ENCODE results near the gene CPLX3. TPM values are rescaled to one million over a fixed set of nuclear protein-coding genes. Genes with fewer than 3 reads are reported as not detected.

CPLX3 gene
- total RNA-seq, 2 donors from 2014 or later, result 0.20 TPM; not detected in 1

- Mint-ChIP-seq H3K4me3 (no peak overlapping the region), H3K27ac (peak overlapping the region; percentile 87), H3K4me1 (peaks cover 25% of the 10 kb centered on the region), H3K36me3 (ENCODE audit: low read depth) (peaks cover 1% of the 10 kb centered on the region), H3K27me3 (no peaks in the 10 kb centered on the region)
- no peaks in the 10 kb centered on the region for H3K9me3 ChIP-seq (ENCODE audit: control insufficient read depth, low read length, poor library complexity, severe bottlenecking)
- DNase-seq (no peak), ATAC-seq (no peak)
Observed at GRCh38 chr15:74858369-74858740, 31.9 kb downstream of the CPLX3 start.

GRCh38 chr15:74863239-74864056 is 37.0 kb downstream of the CPLX3 start:
- Mint-ChIP-seq H3K27me3 (no peaks in the 10 kb centered on the region), H3K36me3 (ENCODE audit: low read depth) (peaks cover 2% of the 10 kb centered on the region), H3K4me1 (peaks cover 43% of the 10 kb centered on the region), H3K27ac (peak overlapping the region; percentile 85), H3K4me3 (peak overlapping the region; percentile 82)
- no peaks in the 10 kb centered on the region for H3K9me3 ChIP-seq (ENCODE audit: control insufficient read depth, low read length, poor library complexity, severe bottlenecking)
- ATAC-seq, result peak; percentile 20
- no peak for DNase-seq

GRCh38 chr15:74864296-74864695 is 37.9 kb downstream of the CPLX3 start:
- DNase-seq (no peak), ATAC-seq (no peak)
- Mint-ChIP-seq H3K4me3 (peak overlapping the region; percentile 25), H3K36me3 (ENCODE audit: low read depth) (peaks cover 2% of the 10 kb centered on the region), H3K27ac (peak overlapping the region; percentile 85), H3K4me1 (peaks cover 40% of the 10 kb centered on the region), H3K27me3 (no peaks in the 10 kb centered on the region)
- no peaks in the 10 kb centered on the region for H3K9me3 ChIP-seq (ENCODE audit: control insufficient read depth, low read length, poor library complexity, severe bottlenecking)

GRCh38 chr15:74865316-74865715 is 38.9 kb downstream of the CPLX3 start:
- DNase-seq (no peak), ATAC-seq (no peak)
- Mint-ChIP-seq H3K4me3 (no peak overlapping the region), H3K4me1 (peaks cover 46% of the 10 kb centered on the region), H3K27me3 (no peaks in the 10 kb centered on the region), H3K36me3 (ENCODE audit: low read depth) (peaks cover 4% of the 10 kb centered on the region), H3K27ac (peak overlapping the region; percentile 85)
- H3K9me3 ChIP-seq (ENCODE audit: control insufficient read depth, low read length, poor library complexity, severe bottlenecking), result no peaks in the 10 kb centered on the region

- H3K4me3 Mint-ChIP-seq, result peak overlapping the region; percentile 58
- H3K9me3 ChIP-seq (ENCODE audit: control insufficient read depth, low read length, poor library complexity, severe bottlenecking), result no peaks in the 10 kb centered on the region
- H3K36me3 Mint-ChIP-seq (ENCODE audit: low read depth), result peaks cover 4% of the 10 kb centered on the region
- no peaks in the 10 kb centered on the region for H3K27me3 Mint-ChIP-seq
- peak overlapping the region; percentile 72 for H3K27ac Mint-ChIP-seq
- no peak for ATAC-seq
- peaks cover 50% of the 10 kb centered on the region for H3K4me1 Mint-ChIP-seq
- DNase-seq, result no peak
Observed at GRCh38 chr15:74866090-74866489, 39.7 kb downstream of the CPLX3 start.

GRCh38 chr15:74867466-74868038 is 41.1 kb downstream of the CPLX3 start:
- DNase-seq (no peak), ATAC-seq (no peak)
- Mint-ChIP-seq H3K27ac (peak overlapping the region; percentile 72), H3K4me1 (peaks cover 56% of the 10 kb centered on the region), H3K27me3 (no peaks in the 10 kb centered on the region), H3K4me3 (peak overlapping the region; percentile 67), H3K36me3 (ENCODE audit: low read depth) (peaks cover 4% of the 10 kb centered on the region)
- H3K9me3 ChIP-seq (ENCODE audit: control insufficient read depth, low read length, poor library complexity, severe bottlenecking), result no peaks in the 10 kb centered on the region

- Mint-ChIP-seq H3K27me3 (no peaks in the 10 kb centered on the region), H3K36me3 (ENCODE audit: low read depth) (peaks cover 4% of the 10 kb centered on the region), H3K27ac (peak overlapping the region; percentile 72), H3K4me3 (peak overlapping the region; percentile 62), H3K4me1 (peaks cover 61% of the 10 kb centered on the region)
- H3K9me3 ChIP-seq (ENCODE audit: control insufficient read depth, low read length, poor library complexity, severe bottlenecking), result no peaks in the 10 kb centered on the region
- no peak for ATAC-seq
- DNase-seq, result no peak
Observed at GRCh38 chr15:74868059-74868458, 41.6 kb downstream of the CPLX3 start.

GRCh38 chr15:74869372-74869725 is 42.9 kb downstream of the CPLX3 start:
- ATAC-seq, result no peak

GRCh38 chr15:74869726-74870407 is 43.4 kb downstream of the CPLX3 start:
- H3K36me3 Mint-ChIP-seq (ENCODE audit: low read depth), result peaks cover 4% of the 10 kb centered on the region
- no peaks in the 10 kb centered on the region for H3K27me3 Mint-ChIP-seq
- ATAC-seq, result no peak
- peaks cover 50% of the 10 kb centered on the region for H3K4me1 Mint-ChIP-seq
- no peak for DNase-seq
- H3K4me3 Mint-ChIP-seq, result peak overlapping the region; percentile 98
- no peaks in the 10 kb centered on the region for H3K9me3 ChIP-seq (ENCODE audit: control insufficient read depth, low read length, poor library complexity, severe bottlenecking)
- H3K27ac Mint-ChIP-seq, result peak overlapping the region; percentile 99

More at GRCh38 chr15:74869372-74869725, 42.9 kb downstream of the CPLX3 start:
- H3K27ac Mint-ChIP-seq, result peak overlapping the region; percentile 99
- H3K9me3 ChIP-seq (ENCODE audit: control insufficient read depth, low read length, poor library complexity, severe bottlenecking), result no peaks in the 10 kb centered on the region
- no peaks in the 10 kb centered on the region for H3K27me3 Mint-ChIP-seq
- peak overlapping the region; percentile 98 for H3K4me3 Mint-ChIP-seq
- H3K36me3 Mint-ChIP-seq (ENCODE audit: low read depth), result peaks cover 4% of the 10 kb centered on the region
- peaks cover 53% of the 10 kb centered on the region for H3K4me1 Mint-ChIP-seq
- DNase-seq, result no peak

GRCh38 chr15:74870436-74871215 is 44.2 kb downstream of the CPLX3 start:
- H3K9me3 ChIP-seq (ENCODE audit: control insufficient read depth, low read length, poor library complexity, severe bottlenecking), result no peaks in the 10 kb centered on the region
- Mint-ChIP-seq H3K4me3 (peak overlapping the region; percentile 98), H3K36me3 (ENCODE audit: low read depth) (peaks cover 3% of the 10 kb centered on the region), H3K27ac (peak overlapping the region; percentile 99), H3K4me1 (peaks cover 48% of the 10 kb centered on the region), H3K27me3 (no peaks in the 10 kb centered on the region)
- no peak for ATAC-seq
- DNase-seq, result no peak

GRCh38 chr15:74872702-74873035 is 46.2 kb downstream of the CPLX3 start:
- no peak for ATAC-seq
- no peaks in the 10 kb centered on the region for H3K9me3 ChIP-seq (ENCODE audit: control insufficient read depth, low read length, poor library complexity, severe bottlenecking)
- peaks cover 3% of the 10 kb centered on the region for H3K36me3 Mint-ChIP-seq (ENCODE audit: low read depth)
- H3K4me1 Mint-ChIP-seq, result peaks cover 39% of the 10 kb centered on the region
- peak overlapping the region; percentile 99 for H3K27ac Mint-ChIP-seq
- H3K27me3 Mint-ChIP-seq, result no peaks in the 10 kb centered on the region
- DNase-seq, result no peak
- H3K4me3 Mint-ChIP-seq, result peak overlapping the region; percentile 98

GRCh38 chr15:74873036-74873755 is 46.8 kb downstream of the CPLX3 start, which contains the start of gene SCAMP2:
Gene SCAMP2, minus strand, starts transcription at chr15:74873365. Its CDS starts 110 bp downstream, at chr15:74873255.
- Mint-ChIP-seq H3K4me3 (peak within 1 kb of the TSS; percentile 98), H3K27me3 (no peaks in the 10 kb centered on the region), H3K36me3 (ENCODE audit: low read depth) (peaks cover 3% of the 10 kb centered on the region), H3K4me1 (peaks cover 34% of the 10 kb centered on the region), H3K27ac (peak within 1 kb of the TSS; percentile 99)
- DNase-seq (peak; percentile 80 to 84 (median 83)), ATAC-seq (peak; percentile 95)
- H3K9me3 ChIP-seq (ENCODE audit: control insufficient read depth, low read length, poor library complexity, severe bottlenecking), result no peaks in the 10 kb centered on the region
